ENCODE measurements around the gene MYBPH.

MYBPH gene

DNA sequence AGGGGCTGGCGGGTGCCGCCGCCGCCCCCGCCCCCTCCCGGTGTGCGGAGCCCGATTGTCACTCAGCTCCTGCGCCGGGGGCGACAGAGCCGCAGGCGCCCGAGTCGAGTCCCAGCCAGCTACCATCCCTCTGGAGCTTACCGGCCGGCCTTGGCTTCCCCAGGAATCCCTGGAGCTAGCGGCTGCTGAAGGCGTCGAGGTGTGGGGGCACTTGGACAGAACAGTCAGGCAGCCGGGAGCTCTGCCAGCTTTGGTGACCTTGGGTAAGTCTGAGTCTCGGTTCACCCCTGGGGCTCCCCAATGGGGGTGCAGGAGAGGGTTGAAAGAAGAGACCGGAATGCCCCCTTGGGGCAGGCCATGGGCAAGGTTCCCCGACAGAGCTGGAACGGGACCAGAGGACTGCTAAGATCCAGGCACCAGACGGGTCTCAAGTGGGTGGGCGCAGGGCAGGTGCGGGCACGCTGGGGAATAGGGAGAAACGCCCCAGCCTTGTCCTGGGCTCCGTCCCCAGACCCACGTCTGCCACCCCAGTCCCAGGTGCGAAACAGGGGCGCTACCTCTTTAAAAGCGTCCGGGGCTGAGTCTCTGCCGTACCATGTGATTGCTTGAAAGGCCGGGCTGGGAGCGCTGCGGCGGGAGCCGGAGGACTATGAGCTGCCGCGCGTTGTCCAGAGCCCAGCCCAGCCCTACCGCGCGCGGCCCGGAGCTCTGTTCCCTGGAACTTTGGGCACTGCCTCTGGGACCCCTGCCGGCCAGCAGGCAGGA lies 47.8 kb downstream of the MYBPH start, which contains the start of gene ADORA1:
TSS of gene ADORA1 (plus strand) at position 61 of the 765 bp plus-strand sequence. CDS start 1,116 bp downstream, outside the sequence.
- no peak for DNase-seq

DNA sequence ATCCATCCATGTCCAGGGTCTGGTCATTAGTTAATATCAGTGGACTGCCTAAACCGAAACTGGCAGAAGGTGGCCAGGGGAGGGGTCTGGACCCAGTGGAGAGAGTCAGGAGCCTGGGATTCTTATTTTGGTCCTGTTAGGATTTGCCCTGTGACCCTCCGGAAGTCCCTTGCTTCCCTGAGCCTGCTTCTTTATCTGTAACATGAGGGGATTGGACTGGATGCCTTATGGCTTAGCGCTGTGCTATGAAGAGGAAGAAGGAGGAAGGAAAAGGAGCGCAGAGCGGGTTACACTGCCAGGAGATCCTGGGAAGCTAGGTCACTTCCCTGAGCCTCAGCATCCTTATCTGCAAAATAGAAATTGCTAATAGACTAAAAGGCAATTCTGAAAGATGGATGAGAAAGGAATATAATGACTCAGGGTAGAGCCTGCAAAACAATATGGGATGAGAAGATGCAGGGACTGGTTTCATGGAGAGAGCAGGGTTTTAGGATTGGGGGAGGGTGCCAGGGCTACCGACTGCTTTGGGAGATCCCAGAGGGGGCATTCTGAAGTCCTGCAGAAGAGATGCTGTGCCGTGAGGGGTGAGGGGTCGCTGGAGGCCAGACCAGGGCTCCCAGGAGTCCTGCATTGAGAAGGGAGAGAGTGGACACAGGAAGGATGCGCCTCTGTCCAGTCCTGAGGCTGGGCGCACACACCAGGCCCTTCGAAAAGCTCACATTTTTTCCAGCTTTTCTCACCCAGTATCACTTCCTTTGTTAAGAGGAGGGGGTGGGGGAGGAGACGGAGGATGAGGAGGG lies 48.6 kb downstream of the MYBPH start:
- no peak for DNase-seq

DNA sequence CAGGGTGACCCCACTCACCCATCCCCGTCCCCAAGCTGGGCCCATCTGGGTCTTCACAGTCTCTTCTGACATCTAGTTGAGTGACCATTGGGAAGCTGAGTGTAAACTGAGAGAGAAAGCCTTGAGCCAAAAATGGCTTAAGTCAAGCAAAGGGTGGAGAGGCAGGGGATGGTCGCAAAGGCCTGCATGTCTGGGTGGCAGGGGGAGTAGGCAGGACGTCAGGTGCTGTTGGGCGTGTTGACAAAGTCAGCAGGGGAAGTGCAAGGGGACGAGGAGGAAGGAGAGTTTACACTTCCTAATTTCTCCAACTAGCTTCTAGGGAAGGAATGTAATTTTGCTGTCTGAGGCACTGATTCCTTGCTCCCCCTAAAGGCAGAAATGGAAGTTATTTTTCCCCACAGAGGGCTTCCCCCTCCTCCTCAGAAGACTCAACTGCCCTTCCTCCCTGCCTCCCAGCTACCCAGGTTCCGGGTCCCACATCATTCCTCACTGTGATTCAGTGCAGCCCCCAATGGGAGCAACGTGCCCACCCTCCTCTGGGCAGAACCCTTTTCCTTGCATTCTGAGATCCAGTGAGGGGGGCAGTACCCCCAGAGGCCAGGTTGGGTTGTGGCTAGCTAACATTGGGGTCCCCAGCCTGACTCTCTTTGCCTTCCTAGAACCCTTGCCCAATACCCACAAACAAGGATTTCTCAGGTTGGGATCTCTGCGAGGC lies 49.3 kb downstream of the MYBPH start:
- no peak for DNase-seq

DNA sequence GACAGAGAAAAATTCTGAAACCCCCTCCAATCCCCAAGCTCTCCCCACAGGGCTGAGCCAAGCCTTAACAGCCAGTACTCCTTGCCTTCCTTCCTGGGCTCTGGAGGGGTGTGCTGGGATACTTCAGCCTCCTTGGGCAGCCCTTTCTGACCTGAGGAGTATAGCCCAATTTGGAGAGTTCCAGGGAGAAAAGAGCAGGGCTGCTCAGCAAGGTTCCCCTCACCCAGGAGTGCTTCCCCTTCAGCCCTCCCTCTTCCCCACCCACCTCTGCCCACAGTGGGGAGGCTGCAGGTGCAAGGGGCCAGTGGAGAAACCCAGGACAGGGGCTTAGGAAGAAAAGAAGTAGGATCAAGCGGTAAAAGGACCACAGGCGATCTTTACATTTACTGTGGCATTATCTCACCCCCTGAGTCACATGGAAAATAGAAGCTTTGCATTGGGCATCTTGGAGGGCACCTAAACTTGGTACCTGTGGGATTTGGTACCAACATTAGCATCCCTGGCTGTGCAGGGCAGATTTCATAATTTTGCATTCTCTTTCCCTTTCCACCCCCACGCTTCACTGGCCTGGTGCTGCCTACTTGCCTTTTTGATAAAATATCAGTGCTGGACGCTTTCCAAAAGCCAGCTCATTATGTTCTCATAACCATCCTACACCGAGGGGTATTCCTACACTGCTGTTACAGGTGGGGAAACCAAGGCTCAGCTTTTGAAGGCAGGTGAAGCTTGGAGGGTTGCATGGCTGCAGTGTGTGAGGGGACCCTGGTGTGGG lies 50.9 kb downstream of the MYBPH start:
- DNase-seq, result no peak

DNA sequence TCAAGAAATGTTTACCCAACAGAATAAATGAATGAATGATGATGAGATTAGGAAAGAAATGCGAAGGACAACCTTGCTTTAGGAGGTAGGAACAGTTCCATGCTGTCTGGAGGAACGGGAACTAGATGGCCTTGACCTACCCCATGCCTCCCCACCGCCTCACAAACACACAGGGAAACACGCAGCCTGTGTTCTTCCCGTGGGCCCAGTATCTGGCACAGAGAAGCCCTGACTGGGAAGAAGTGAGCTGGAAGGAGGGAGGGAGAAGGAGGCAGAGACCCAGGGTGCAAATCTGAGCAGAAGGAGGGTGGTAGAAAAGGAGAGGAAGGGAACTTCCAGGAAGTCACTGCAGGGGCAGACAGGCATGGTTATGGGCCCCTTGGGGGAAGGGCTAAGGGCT lies 51.6 kb downstream of the MYBPH start:
- no peak for DNase-seq

DNA sequence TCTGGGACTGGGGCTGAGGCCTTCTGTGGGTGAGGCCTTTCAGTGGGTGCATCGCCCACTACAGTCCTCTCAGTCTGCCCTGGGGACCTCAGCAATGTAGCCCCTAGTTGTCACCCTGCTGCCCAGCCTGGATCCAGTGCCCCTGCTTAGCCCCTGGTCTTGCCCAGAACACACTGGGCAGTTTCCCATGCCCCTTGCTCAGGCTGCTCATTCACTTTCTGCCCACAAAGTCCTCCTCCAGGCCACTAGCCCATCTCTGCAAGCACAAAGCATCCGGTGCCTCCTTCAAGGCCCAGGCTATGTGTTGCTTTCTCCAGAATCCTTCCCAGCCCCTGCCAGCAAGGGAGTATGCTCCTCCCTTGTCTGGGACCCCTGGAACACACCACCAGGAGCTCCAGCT lies 53.5 kb downstream of the MYBPH start:
- DNase-seq, result no peak

DNA sequence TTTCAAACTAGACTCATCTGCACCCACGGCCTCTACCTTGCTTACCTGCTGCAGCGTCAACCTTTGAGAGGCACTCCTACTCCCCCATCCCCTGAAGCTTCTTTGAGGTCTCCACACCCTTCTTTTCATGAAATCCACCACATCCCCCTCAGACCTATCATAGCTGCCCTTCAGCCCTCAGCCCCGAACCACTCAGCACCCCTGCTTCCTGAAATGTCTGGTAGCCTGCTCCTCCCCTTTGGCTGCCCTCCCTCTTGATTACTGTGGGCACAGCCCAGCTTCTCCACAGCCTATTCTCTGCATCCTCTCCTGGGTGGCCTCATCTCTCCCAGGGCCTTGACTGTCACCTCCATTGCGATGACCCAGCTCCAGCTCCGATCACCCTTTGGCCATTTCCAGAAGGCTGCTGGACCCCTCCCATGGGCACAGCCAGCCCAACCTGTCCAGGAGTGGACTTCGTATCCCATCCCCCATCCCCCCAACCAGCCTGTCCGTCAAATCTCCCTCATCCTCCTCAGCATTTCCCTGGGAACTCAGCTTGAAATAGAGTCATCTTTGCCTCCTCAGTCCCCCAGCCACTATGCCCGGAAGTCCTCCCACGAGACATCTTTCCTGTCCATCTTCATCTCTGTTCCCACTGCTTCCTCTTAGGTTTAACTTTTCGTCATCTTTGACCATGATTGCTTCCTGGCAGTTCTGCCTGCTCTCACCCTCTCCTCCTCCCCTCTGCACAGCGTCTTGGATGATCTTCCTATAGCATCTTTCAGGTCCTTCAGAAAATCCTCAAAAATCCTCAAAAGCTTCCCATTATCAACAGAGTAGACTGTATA lies 54.2 kb downstream of the MYBPH start:
- no peak for DNase-seq

DNA sequence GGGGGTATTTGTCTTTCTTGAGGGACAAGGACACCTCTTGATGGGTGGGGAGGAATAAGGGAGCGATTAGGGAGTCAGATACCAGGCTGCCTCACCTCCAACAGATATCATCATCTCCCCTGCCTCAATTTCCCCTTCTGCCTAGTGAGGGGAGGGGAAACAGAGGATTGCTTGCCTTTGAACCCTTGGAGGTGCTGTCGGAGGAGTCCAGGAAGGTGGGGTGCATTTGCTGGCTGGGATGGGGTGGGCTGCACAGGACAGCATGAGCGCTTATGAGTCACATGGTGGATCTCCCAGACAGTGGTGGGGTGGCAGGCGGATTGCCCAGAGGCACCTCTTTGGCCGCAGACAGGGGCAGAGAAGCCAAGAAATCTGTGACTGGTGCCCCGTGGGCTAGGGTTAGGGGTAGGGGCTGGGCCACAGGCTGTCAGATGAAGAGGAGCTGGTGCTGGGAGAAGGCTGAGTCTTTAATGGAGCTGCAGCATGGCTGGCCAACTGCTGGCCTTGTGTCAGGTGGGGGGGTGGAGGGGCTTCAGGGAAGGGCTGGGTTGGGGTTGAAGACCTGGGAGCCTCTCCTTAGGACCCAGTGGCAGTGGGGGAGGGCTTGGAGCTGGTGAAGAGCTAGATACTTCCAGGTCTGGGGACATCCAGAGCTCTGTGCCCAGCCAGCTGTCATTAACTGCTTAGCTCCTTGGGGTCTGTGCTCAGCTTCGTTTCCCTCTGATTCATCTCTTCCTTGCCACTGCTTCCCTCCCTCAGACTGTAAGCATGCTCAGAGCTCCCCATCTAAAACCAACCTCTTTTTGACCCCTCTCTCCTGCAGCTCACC lies 55.1 kb downstream of the MYBPH start:
- no peak for DNase-seq

All from activated CD4-positive, alpha-beta T cell treated with anti-CD3 and anti-CD28 coated beads, Interleukin-2, amount 50 U/mL, for 48 hours (primary cell).